HS-27A (cell line): Measurements from ENCODE around the gene RRP1.

Source experiments
- DNase-seq: peaks from one replicate; pipeline ENCODE4 v3.0.0-alpha.2; 2012; ENCODE audit warnings: low read depth, missing footprints

RRP1 gene

GRCh38 chr21:43789276-43790009 is at the start of gene RRP1:
RRP1 (plus strand) TSS chr21:43789577; CDS start chr21:43789630, 53 bp downstream.
- peak; percentile 59 for DNase-seq

GRCh38 chr21:43739621-43740435 is 49.5 kb upstream of the RRP1 start:
- no peak for DNase-seq

GRCh38 chr21:43740497-43741156 is 48.8 kb upstream of the RRP1 start:
- DNase-seq, result no peak

GRCh38 chr21:43741423-43742096 is 47.8 kb upstream of the RRP1 start:
- DNase-seq, result no peak

- no peak for DNase-seq
Measured at GRCh38 chr21:43743947-43744346, 45.4 kb upstream of the RRP1 start.

- no peak for DNase-seq
Measured at GRCh38 chr21:43744725-43745124, 44.7 kb upstream of the RRP1 start.

GRCh38 chr21:43745772-43746517 is 43.4 kb upstream of the RRP1 start:
- DNase-seq, result no peak

- no peak for DNase-seq
Measured at GRCh38 chr21:43748622-43749021, 40.8 kb upstream of the RRP1 start.

DNA sequence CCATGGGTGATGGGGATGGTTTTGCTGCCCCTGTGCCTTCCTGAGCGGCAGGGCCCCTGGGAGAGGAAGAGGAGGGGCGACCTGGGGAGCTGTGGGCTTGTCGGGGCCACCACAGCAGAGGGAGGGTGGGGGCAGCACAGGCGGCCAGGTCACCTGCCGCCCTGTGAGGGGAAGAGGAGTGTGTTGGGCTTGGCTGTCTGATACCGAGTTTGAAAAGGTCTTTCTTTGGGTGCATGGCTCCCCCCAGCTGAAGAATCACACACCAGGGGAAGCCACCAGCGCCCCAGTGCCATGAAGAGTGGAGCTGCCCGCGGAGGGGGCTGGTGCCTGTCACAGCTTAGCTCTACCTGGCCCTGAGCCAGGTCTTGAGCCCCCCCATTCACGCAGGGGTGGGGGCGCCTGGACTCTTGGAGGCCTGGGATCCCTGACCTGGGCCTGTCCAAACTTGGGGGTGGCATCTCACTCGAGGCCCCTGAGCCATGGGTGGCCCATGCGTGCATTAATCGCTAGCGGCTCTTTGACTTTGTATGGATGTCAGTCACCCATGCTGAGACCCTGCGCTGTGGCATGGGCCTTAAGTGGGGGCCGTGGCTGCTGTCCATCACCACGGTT is 39.6 kb upstream of the RRP1 start:
- DNase-seq, result no peak

DNA sequence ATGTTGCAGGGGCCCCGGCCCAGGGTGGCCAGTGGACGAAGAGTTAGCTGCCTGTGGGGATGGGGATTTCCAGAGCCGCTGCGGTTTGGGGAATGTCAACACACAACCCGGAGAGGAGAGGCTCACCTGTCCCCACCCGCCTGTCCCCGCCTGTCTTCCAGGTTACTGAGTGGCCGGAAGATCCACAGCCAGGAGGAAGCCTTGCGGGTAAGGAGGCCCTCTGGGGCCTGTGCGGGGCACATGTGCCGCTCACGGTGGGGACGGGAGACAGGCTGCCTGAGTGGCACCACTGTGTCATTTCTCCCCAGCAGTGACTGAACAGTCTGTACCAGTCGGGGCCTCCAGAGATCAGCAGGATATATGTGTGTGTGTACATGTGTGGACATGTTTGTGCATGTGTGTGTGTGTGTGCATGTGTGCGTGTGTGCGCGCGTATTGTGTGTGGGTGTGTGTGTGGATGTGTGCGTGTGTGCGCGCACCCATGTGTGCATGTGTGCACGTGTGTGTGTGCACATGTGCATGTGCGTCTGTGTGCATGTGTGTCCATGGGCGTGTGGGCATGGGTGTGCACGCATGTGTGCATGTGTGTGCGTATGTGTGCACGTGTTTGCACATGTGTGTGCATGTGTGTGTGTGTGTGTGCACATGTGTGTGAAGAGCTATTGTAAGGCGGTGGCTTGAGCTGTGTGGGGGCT is 38.9 kb upstream of the RRP1 start:
- DNase-seq, result no peak

- DNase-seq, result no peak
Measured at GRCh38 chr21:43751955-43752591, 37.3 kb upstream of the RRP1 start.

DNA sequence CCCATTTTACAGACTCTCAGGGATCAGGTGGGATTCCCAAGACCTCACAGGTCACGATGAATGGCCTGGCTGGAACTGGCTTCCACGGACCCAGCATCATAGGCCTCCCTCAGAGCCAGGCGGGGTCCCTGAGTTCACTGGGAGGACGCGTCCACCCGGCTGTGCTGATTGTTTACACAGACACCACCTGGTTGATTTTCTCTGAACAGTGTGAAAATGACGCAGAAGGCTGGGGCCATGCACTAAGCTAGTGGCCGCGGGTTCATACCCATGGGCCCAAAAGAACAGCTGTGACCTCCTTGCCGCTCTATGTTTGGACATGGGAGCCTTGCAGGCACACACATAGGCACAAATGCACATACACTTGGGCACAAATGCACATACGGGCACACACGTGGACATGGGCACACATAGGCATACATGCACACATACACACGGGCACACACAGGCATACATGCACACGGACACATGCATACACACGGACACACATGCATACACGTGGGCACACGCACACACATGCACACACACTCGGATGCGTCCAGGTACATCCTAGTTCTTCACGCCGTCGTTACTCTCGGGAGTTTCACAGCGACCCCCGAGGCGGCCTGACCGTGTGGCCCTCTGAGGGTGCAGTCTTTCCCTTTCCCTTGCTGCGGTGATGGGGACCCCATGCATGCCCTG is 36.5 kb upstream of the RRP1 start:
- DNase-seq, result no peak

DNA sequence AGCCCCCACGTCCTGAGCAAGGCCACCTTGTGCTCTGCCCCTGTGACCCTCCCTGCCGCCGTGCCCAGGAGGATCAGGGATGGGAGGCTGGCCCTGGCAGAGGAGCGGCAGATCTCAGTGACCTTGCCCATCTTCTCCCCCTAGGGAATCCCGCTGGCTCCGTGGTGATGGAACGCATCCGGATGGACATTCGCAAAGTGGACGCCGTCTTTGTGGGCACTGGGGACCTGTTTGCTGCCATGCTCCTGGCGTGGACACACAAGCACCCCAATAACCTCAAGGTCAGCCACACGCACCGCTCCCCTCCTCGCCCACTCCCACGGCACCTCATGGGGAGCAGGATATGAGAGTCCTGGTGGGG is 36.0 kb upstream of the RRP1 start:
- no peak for DNase-seq

DNA sequence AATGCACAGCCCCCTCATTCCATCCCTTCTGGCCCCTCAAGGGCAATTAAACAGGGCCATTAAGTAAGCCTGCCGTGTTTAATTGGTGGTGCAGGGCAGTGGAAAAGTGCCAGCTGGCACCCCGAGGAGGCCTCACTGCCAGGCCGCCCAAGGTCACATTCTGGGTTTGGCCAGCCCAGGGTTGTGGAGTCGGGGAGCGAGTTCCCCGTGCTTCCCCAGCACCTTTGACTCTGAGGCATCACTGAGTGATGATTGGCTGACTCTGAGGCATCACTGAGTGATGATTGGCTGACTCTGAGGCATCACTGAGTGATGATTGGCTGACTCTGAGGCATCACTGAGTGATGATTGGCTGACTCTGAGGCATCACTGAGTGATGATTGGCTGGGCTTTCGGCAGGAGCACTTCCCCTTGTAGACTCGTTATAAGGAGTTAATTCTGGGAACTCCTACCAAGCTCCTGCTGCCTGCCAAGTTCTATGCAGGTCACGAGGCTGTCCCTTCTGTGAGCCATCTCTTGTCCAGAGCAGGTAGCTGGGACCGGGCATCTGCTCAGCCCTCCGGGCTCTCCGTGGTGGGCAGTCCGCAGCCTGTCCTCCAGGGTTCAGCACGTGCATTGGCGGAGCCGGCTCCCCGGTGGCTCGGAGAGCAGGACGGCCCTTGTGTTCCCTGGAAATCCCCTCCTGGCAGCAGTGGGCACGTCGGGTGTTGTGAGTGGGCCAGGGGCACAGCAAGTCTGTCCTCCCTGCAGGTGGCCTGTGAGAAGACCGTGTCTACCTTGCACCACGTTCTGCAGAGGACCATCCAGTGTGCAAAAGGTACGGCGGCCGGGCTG is 34.2 kb upstream of the RRP1 start:
- no peak for DNase-seq

- DNase-seq, result no peak
Measured at GRCh38 chr21:43755820-43756594, 33.4 kb upstream of the RRP1 start.

DNA sequence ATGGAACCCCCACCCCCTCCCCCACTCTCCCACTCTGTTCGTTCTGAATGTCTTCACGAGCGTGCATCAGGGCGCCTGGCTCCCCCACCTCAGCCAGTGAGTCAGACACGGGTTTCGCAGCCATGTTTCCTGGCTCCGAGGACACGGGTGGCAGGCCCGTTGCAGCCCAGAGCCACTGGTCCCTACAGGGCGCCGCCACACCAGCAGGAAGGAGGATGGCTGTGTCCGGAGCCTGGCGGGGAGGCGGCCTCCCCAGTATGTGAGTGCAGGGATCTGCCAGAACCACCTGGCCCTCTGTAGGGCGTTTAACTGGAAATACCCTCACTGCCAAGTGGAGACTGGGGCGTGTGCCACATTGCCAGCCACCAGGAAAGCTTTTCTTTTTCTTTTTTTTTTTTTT is 31.8 kb upstream of the RRP1 start:
- no peak for DNase-seq

DNA sequence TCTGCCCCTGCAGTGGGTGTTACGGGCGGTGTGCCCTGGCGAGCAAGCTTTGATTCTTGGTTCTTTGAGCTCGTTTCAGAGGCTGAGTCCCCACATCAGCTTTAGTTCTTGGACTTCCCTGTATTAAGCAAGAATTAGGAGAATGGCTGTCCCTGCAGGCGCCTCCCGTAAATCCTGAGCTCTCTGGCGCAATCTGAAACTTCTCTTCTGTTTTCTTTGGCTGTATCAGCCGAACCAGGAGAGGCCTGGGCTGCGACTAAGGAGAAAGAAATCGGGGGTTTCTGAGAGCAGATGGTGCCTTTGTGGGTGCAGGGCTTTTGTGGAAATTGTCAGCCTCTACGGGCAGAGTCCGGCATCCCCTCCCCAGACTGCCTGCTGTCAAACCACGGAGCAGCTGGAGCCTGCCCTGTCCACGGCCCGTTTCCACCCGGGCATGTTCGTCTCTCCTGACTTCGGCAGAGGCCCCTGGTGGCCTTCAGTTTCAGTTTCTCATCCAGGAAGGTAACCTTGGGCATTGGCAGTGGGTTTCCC is 31.2 kb upstream of the RRP1 start:
- DNase-seq, result no peak

GRCh38 chr21:43758811-43759210 is 30.6 kb upstream of the RRP1 start:
- no peak for DNase-seq
